ENCODE results near the gene IFNA16. TPM values are rescaled to one million over a fixed set of nuclear protein-coding genes. Genes with fewer than 3 reads are reported as not detected.
"Not testable (repeated sequence)": the region's sequence is repeated elsewhere in the genome, so short reads cannot be mapped to it uniquely, and the experiment has no call there.

The IFNA16 gene
- total RNA-seq, 1 donor from 2014 or later = not detected

GRCh38 chr9:21202105-21202504, 15.0 kb downstream of the IFNA16 start, which contains the start of gene IFNA7:
Gene IFNA7, minus strand, starts transcription at chr9:21202205. Its CDS starts 40 bp downstream, at chr9:21202165.
- not testable (repeated sequence) for DNase-seq (ENCODE audit: extremely low read depth, low read depth, low spot score)

DNA sequence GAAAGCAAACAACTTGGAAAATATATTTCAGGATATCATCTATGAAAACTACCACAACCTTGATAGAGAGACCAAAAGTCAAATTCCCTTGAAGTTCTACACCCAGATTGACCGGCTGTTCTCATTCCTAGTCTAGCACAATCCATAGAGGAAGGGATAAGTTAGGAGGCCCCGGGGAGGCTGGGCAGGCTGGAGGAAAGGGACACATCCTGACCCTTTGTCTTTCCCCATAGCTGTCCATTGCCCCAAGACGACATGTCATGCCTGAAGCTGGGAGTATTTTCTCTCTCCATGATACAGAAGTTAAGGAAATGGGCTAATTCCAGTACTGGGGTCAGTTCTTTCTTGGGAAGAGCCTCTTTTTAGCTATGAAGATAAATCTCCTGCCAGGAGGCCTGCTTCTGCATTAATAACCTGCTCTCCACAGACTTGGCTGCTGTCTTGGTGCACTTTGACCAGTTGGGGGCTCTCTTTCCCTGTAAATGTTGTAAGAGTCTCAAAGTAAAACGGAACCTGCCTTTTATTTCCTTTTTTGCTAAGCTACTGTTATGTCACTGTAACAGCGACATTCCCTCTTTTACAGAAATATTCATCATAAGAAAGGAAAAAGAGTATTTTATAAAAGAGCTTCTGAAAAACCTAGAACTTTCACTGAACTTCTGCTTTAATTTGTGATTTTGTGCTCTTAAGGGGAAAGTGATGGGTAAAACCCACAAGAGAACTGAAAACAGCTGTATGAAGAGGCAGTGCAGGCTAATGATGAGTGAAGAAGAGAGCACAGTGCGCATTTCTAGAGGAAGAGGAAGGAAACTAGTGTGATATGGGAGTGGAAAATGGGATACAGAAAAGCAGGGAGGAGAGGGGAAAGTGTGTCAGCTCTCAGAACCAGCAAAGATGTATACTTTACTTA, 22.0 kb downstream of the IFNA16 start:
- not testable (repeated sequence) for DNase-seq (ENCODE audit: extremely low read depth, low read depth, low spot score)

GRCh38 chr9:21187487-21187886, 29.6 kb downstream of the IFNA16 start, which contains the start of gene IFNA4:
Gene IFNA4, minus strand, starts transcription at chr9:21187587. Its CDS starts 56 bp downstream, at chr9:21187531.
- DNase-seq (ENCODE audit: extremely low read depth, low read depth, low spot score) = not testable (repeated sequence)

DNA sequence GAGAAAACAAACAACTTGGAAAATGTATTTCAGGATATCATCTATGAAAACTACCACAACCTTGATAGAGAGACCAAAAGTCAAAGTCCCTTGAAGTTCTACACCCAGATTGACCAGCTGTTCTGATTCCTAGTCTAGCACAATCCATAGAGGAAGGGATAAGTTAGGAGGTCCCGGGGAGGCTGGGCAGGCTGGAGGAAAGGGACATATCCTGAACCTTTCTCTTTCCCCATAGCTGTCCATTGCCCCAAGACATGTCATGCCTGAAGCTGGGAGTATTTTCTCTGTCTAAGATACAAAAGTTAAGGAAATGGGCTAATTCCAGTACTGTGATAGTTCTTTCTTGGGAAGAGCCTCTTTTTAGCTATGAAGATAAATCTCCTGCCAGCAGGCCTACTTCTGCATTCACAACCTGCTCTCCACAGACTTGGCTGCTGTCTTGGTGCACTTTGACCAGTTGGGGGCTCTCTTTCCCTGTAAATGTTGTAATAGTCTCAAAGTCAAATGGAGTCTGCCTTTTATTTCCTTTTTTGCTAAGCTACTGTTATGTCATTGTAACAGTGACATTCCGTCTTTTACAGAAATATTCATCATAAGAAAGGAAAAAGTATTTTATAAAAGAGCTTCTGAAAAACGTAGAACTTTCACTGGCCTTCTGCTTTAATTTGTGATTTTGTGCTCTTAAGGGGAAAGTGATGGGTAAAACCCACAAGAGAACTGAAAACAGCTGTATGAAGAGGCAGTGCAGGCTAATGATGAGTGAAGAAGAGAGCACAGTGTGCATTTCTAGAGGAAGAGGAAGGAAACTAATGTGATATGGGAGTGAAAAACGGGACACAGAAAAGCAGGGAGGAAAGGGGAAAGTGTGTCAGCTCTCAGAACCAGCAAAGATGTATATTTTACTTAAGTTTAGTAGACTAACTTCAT, 34.0 kb downstream of the IFNA16 start:
- not testable (repeated sequence) for DNase-seq (ENCODE audit: extremely low read depth, low read depth, low spot score)

DNA sequence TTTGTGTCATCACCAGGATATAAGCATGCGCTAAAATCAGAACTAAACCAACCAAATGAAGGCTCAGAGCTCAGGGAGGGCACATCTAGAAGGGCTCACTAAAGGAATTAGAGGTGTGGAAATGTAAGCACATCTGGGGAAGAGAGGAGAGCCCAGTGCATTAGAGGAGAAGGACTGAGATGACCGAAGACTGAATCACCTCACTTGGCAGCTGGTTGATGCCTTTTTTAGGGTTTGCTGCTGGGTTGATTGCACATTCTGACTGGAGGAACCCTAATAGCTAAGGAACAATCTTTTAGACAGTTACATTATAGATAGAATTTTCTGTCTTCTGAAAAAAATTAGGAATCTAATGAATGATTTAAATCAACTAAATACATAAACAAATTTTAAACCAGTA, 42.4 kb downstream of the IFNA16 start:
- no peak for DNase-seq (ENCODE audit: extremely low read depth, low read depth, low spot score)

- DNase-seq (ENCODE audit: extremely low read depth, low read depth, low spot score) = no peak
Observed at GRCh38 chr9:21172156-21172555, 45.0 kb downstream of the IFNA16 start.

- no peak for DNase-seq (ENCODE audit: extremely low read depth, low read depth, low spot score)
Observed at GRCh38 chr9:21171351-21171750, 45.8 kb downstream of the IFNA16 start.

GRCh38 chr9:21166560-21166959, 50.6 kb downstream of the IFNA16 start, which contains the start of gene IFNA21:
Gene IFNA21, minus strand, starts transcription at chr9:21166660. Its CDS starts 48 bp downstream, at chr9:21166612.
- DNase-seq (ENCODE audit: extremely low read depth, low read depth, low spot score) = not testable (repeated sequence)

Other genes with a start within 250 kb of the IFNA16 start
- 2.0 and 2.8 TPM in 2 replicates for gene HACD4, start 185.7 kb downstream of the IFNA16 start, total RNA-seq
- gene IFNB1, start 139.4 kb downstream of the IFNA16 start, total RNA-seq = not detected in 2 replicates
- not detected in 2 replicates for gene IFNW1, start 75.5 kb downstream of the IFNA16 start, total RNA-seq
- gene IFNA21, start 50.7 kb downstream of the IFNA16 start, total RNA-seq = not detected in 2 replicates
- gene IFNA4, start 29.7 kb downstream of the IFNA16 start, total RNA-seq = not detected in 2 replicates
- not detected in 2 replicates for gene IFNA7, start 15.1 kb downstream of the IFNA16 start, total RNA-seq
- not detected in 2 replicates for gene IFNA10, start 10.2 kb downstream of the IFNA16 start, total RNA-seq
- not detected in 2 replicates for gene IFNA17, start 10.9 kb upstream of the IFNA16 start, total RNA-seq
- not detected in 2 replicates for gene IFNA14, start 22.7 kb upstream of the IFNA16 start, total RNA-seq
- gene IFNA5, start 88.0 kb upstream of the IFNA16 start, total RNA-seq = not detected in 2 replicates
- 29.3 and 31.4 TPM in 2 replicates for gene KLHL9, start 118.1 kb upstream of the IFNA16 start, total RNA-seq
- gene IFNA6, start 133.6 kb upstream of the IFNA16 start, total RNA-seq = not detected in 2 replicates
- gene IFNA13, start 150.7 kb upstream of the IFNA16 start, total RNA-seq = not detected in 2 replicates
- not detected in 2 replicates for gene IFNA2, start 168.1 kb upstream of the IFNA16 start, total RNA-seq
- gene IFNA8, start 191.8 kb upstream of the IFNA16 start, total RNA-seq = not detected in 2 replicates
- gene IFNA1, start 223.1 kb upstream of the IFNA16 start, total RNA-seq = not detected in 2 replicates